HG02588 (cell line): Measurements from ENCODE around the gene NCDN.

Experiments
- ATAC-seq: cut with Tn5 transposase; IDR thresholded peaks from one replicate; pipeline ENCODE4 v1.9.1; 2021; ENCODE audit warnings: mild to moderate bottlenecking, moderate library complexity; ENCODE audit not compliant: unreplicated experiment

The NCDN gene

GRCh38 chr1:35554266-35555211, 3.1 kb upstream of the NCDN start:
- ATAC-seq, result no peak

GRCh38 chr1:35555212-35555584, 2.4 kb upstream of the NCDN start:
- ATAC-seq, result no peak

- ATAC-seq, result no peak
Observed at GRCh38 chr1:35555601-35556477, 1.8 kb upstream of the NCDN start.

GRCh38 chr1:35556484-35557117, 998 bp upstream of the NCDN start:
- no peak for ATAC-seq

- peak; percentile 69 for ATAC-seq
Observed at GRCh38 chr1:35557118-35557610, 435 bp upstream of the NCDN start, which contains the start of gene KIAA0319L. KIAA0319L (minus strand) TSS chr1:35557403; CDS start chr1:35554491, 2,912 bp downstream.

- ATAC-seq, result no peak
Observed at GRCh38 chr1:35558374-35559316, 1.0 kb downstream of the NCDN start.

GRCh38 chr1:35559317-35559944, 1.8 kb downstream of the NCDN start:
- no peak for ATAC-seq

GRCh38 chr1:35560256-35561225, 2.9 kb downstream of the NCDN start:
- ATAC-seq, result no peak

GRCh38 chr1:35561297-35561971, 3.8 kb downstream of the NCDN start:
- no peak for ATAC-seq

GRCh38 chr1:35561972-35562680, 4.5 kb downstream of the NCDN start:
- no peak for ATAC-seq

- no peak for ATAC-seq
Observed at GRCh38 chr1:35563166-35563565, 5.6 kb downstream of the NCDN start.

GRCh38 chr1:35564037-35564883, 6.7 kb downstream of the NCDN start:
- ATAC-seq, result no peak

- ATAC-seq, result no peak
Observed at GRCh38 chr1:35564884-35565741, 7.5 kb downstream of the NCDN start.

- ATAC-seq, result no peak
Observed at GRCh38 chr1:35565742-35566133, 8.1 kb downstream of the NCDN start.

- no peak for ATAC-seq
Observed at GRCh38 chr1:35567947-35568558, 10.5 kb downstream of the NCDN start.
